ENCODE measurements around the gene ECSCR.
A peak's percentile ranks its signal among the peaks of the same experiment; 100 is the strongest.

The ECSCR gene

GRCh38 chr5:139438707-139439012 is 23.9 kb downstream of the ECSCR start:
- TF ChIP-seq CTCF (IDR thresholded peaks at IDR 0.05; ENCODE audit: low read depth, low read length): no peak
- no peak for DNase-seq (ENCODE audit: low read depth in 2 of 2)
- peak overlapping the region; percentile 93 to 95 for H3K4me3 ChIP-seq (replicated peaks in 1 of 2; ENCODE audit: low read depth in 2 of 2, low read length in 2 of 2)

GRCh38 chr5:139435676-139436075 is 26.9 kb downstream of the ECSCR start:
- DNase-seq (ENCODE audit: low read depth in 2 of 2): no peak
- no peak for TF ChIP-seq CTCF (IDR thresholded peaks at IDR 0.05; ENCODE audit: low read depth, low read length)
- no peak overlapping the region for H3K4me3 ChIP-seq (replicated peaks in 1 of 2; ENCODE audit: low read depth in 2 of 2, low read length in 2 of 2)

GRCh38 chr5:139431706-139432105 is 30.8 kb downstream of the ECSCR start:
- TF ChIP-seq CTCF (IDR thresholded peaks at IDR 0.05; ENCODE audit: low read depth, low read length): no peak
- DNase-seq (ENCODE audit: low read depth in 2 of 2): no peak
- H3K4me3 ChIP-seq (replicated peaks in 1 of 2; ENCODE audit: low read depth in 2 of 2, low read length in 2 of 2): no peak overlapping the region

GRCh38 chr5:139430015-139430414 is 32.5 kb downstream of the ECSCR start:
- H3K4me3 ChIP-seq (replicated peaks in 1 of 2; ENCODE audit: low read depth in 2 of 2, low read length in 2 of 2): no peak overlapping the region
- no peak for TF ChIP-seq CTCF (IDR thresholded peaks at IDR 0.05; ENCODE audit: low read depth, low read length)
- no peak for DNase-seq (ENCODE audit: low read depth in 2 of 2)

GRCh38 chr5:139426203-139426885 is 36.2 kb downstream of the ECSCR start:
- DNase-seq (ENCODE audit: low read depth in 2 of 2): peak; percentile 33 to 63
- no peak overlapping the region for H3K4me3 ChIP-seq (replicated peaks in 1 of 2; ENCODE audit: low read depth in 2 of 2, low read length in 2 of 2)
- no peak for TF ChIP-seq CTCF (IDR thresholded peaks at IDR 0.05; ENCODE audit: low read depth, low read length)

GRCh38 chr5:139425497-139425896 is 37.0 kb downstream of the ECSCR start:
- no peak overlapping the region for H3K4me3 ChIP-seq (replicated peaks in 1 of 2; ENCODE audit: low read depth in 2 of 2, low read length in 2 of 2)
- no peak for TF ChIP-seq CTCF (IDR thresholded peaks at IDR 0.05; ENCODE audit: low read depth, low read length)
- no peak for DNase-seq (ENCODE audit: low read depth in 2 of 2)

- TF ChIP-seq CTCF (IDR thresholded peaks at IDR 0.05; ENCODE audit: low read depth, low read length): peak; percentile 80
- peak; percentile 85 to 86 for DNase-seq (ENCODE audit: low read depth in 2 of 2)
- H3K4me3 ChIP-seq (replicated peaks in 1 of 2; ENCODE audit: low read depth in 2 of 2, low read length in 2 of 2): no peak overlapping the region
These were observed 40.1 kb downstream of the ECSCR start for GRCh38 chr5:139422307-139422893.
